Stimulated activated CD8-positive, alpha-beta memory T cell treated with anti-CD3 and anti-CD28 coated beads, Interleukin-12 subunit alpha, Interleukin-12 subunit beta, amount 100 ng/mL, for 1 hour (primary cell): ENCODE data around the gene EML1.

Experiments used
- DNase-seq: peaks from one replicate; pipeline ENCODE4 v3.0.0-alpha.2; 2020; ENCODE audit warnings: low read depth

EML1 gene

GRCh38 chr14:99805757-99806439 lies 12.7 kb downstream of the EML1 start:
- no peak for DNase-seq

GRCh38 chr14:99806836-99807235 lies 13.6 kb downstream of the EML1 start:
- DNase-seq: no peak

- no peak for DNase-seq
Observed at GRCh38 chr14:99807413-99808153, 14.4 kb downstream of the EML1 start.

DNA sequence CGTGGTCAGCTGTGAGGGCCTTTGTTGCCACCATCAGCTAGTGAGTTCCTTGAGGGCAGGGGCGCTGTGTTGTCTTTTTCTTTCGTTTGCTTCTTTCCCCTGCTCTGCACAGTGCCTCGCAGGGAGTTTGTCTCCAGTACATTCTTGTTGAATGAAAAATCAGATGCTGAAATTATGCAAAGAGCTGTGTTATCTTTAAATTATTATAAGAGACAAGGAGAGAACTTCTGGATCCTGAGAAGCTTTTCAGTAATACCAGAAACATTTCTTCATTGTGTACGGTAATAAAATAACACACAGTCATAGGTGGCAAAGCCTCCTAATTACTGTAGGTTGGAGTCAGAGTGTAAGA lies 14.9 kb downstream of the EML1 start:
- DNase-seq: no peak

GRCh38 chr14:99808515-99808914 lies 15.3 kb downstream of the EML1 start:
- no peak for DNase-seq

GRCh38 chr14:99809360-99809759 lies 16.1 kb downstream of the EML1 start:
- no peak for DNase-seq

GRCh38 chr14:99809859-99810558 lies 16.8 kb downstream of the EML1 start:
- no peak for DNase-seq

DNA sequence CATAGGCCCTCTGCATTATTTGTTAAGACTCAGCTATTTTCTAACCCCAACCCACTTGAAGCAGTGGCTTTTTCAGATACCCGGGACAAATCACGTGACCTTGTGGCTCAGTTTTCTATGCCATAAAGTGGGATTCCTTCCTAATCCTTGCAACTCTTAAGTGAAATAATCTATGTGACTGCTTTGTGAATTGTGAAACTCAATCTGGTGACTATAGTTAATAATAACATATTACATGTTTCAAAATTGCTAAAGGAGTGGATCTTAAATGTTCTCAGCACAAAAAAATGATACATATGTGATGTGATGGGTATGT lies 17.3 kb downstream of the EML1 start:
- DNase-seq: no peak

GRCh38 chr14:99812096-99812750 lies 19.0 kb downstream of the EML1 start:
- DNase-seq: no peak

DNA sequence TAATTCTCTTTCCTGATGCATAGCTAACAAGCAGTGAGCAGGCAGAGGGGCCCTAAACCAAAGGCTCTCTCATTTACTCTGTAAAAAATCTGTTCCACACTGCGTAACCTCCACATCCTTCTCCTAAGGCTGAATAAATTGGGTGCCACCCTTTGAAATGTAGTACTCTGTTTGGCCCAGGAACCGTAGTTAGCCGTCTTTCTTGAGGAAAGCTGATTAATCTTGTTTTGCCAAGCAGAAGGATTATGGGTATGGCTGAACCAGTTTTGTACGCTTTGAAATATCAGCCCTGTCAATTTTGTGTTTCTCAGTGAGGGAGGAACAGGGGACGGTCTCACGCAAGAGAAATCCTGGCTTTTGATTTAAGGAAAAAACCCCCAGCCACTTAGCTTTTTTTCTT lies 19.7 kb downstream of the EML1 start:
- DNase-seq: no peak

DNA sequence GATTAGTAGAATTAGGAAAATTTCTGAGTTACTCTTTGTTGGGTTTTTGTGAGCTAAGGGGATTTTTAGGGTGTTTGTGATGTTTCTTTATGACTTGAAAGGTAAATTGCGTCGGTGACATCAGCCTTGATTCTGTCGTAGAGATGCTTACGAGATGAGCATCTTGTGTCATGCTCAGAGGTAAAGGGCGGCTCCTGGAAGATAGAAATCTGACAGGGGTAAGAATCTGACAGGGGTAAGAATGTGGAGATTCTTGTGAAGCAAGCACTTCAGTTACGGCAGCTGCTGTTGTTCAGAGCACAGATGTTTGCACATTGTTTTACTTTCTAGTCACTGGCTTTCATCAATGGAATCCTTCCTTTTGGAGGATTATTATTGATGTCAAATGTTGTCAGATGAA lies 22.5 kb downstream of the EML1 start:
- no peak for DNase-seq

GRCh38 chr14:99816217-99816616 lies 23.0 kb downstream of the EML1 start:
- DNase-seq: no peak

- no peak for DNase-seq
Observed at GRCh38 chr14:99816642-99817041, 23.4 kb downstream of the EML1 start.

GRCh38 chr14:99817331-99817730 lies 24.1 kb downstream of the EML1 start:
- no peak for DNase-seq

DNA sequence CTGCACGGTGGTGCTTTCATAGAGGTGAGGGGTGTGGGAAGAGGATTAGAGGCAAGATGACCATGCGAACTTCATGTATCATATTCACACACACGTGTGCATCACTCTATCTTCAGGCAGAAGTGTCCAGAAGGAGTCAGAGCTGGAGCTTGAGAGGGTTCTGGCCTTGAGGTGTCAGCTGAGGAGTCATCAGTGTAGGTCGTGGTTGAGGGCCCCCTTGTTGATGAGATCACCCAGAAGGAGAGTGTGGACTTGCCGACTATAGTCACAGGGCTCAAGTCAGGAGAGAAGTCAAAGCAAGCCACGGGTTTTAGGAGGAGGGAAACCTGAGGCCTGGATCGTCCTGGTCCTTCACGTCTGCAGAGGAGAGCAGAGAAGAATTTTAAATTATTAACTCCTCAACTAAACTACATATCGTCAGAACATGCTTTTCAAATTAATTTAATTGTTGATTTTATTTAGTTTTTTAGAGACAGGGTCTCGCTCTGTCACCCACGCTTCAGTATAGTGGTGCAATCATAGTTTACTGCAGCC lies 25.4 kb downstream of the EML1 start:
- no peak for DNase-seq

- no peak for DNase-seq
Observed at GRCh38 chr14:99819514-99819913, 26.3 kb downstream of the EML1 start.

DNA sequence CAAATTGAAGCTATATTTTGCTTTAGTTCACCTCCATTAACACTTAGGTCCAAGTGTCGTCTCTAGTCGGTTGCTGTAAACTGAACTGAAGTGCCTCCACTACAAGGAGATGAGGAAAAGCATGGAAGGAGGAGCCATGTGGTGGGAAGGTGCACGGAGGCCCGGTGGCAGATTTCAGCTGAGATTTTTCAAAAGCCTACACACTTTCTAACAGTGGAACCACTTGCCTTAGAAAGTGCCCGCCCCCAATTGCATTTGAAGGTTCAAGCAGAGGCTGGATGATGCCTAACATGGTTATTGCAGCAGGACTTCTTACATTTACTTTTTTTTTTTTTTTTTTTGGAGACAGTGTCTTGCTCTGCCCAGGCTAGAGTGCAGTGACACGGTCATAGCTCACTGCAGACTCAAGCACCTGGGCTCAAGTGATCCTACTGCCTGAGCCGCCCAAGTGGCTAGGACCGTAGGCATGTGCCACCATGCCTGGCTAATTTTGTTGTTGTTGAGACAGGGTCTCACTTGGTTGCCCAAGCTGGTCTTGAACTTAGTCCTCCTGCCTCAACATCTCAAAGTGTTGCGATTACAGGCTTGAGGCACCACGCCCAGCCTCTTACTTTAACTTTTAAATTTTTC lies 27.6 kb downstream of the EML1 start:
- no peak for DNase-seq

DNA sequence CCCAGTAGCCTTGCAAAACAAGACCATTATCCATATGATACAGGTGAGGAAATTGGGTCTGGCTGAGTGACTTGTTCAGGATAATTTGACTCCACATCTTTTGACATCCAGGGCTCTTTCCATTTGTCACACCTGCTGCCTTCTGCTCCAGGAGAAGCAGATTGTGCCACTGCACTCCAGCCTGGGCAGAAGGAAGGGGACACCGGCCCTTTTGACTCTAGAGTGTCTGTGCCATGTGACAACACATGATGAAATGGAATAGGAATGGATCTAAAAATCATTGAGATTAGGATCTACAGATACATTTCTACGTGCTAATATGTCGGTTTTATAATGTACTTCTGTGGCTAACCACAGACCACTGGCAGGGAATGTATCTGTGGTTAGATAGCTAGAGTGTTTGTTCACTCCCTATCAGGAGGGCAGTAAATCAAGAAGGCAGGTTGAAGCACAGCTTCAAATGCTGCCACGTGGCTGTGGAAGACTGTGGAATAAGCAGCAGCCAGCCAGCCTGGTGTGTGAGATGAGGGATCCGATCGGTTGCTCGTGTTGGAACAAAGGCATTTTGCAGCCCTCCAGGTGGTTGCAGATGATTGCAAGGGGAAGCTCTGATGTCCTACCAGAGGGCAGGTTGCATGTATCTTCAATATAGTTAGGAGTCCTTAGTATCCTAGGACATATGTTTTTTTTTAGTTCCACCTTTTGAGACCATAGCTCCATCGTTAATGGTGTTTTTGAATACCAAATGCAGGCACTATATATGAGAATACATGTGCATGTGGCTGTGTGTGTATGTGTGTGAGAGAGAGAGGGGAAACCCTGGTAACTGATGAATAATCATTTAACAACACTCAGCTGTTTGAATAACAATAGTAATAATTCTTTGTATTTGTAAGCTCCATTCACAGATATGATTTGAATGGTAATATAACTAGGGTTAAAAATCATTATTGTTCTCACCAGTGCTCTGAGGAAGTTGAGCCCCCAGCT lies 28.6 kb downstream of the EML1 start:
- no peak for DNase-seq

- DNase-seq: no peak
Observed at GRCh38 chr14:99822800-99823455, 29.7 kb downstream of the EML1 start.

DNA sequence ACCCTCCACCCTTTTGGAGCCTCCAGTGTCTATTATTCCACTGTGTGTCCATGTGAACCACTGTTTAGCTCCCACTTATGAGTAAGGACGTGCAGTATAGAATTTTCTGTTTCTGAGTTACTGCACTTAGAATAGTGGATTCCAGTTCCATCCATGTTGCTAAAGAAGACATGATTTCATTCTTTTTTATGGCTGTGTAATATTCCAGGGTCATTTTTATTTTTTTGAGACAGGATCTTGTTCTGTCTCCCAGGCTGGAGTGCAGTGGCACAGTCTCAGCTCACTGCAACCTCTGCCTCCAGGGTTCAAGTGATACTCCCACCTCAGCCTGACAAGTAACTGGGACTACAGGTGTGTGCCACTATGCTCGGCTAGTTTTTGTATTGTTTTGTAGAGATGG lies 31.6 kb downstream of the EML1 start:
- DNase-seq: no peak
